Omental fat pad (tissue), 4 donors: ENCODE measurements around the gene PTMS. TPM values are rescaled to one million over a fixed set of nuclear protein-coding genes. Genes with fewer than 3 reads are reported as not detected.
"Not testable (repeated sequence)": the region's sequence is repeated elsewhere in the genome, so short reads cannot be mapped to it uniquely, and the experiment has no call there.

Experiments used
- ATAC-seq: fragments of 150-250 bp; one replicate; pipeline ENCODE4 v1.9.1; 2016; ENCODE audit warnings: mild to moderate bottlenecking, moderate library complexity; ENCODE audit not compliant: low FRiP score
- DNase-seq: peaks from one replicate; pipeline ENCODE4 v3.0.0-alpha.2; 2019; ENCODE audit warnings: low spot score
- total RNA-seq, 4 donors: library from RNA; depleted of rRNA; stranded (reverse); fragments of >200 nt; gene quantifications; one replicate each; pipeline ENCODE4 v1.1.0, GENCODE V29; 2016
- TF ChIP-seq, protein P1 (sequence below), 3 donors: fragments of 450-650 bp; IDR thresholded peaks; one replicate each; pipeline ENCODE4 v1.5.1; 2016 to 2017; ENCODE audit warnings: antibody characterized with exemption in 3 of 3, mild to moderate bottlenecking in 3 of 3, moderate library complexity in 2 of 3

The PTMS gene
- total RNA-seq, 4 donors from 2014 or later: 77.6 to 143 (median 113) TPM

DNA sequence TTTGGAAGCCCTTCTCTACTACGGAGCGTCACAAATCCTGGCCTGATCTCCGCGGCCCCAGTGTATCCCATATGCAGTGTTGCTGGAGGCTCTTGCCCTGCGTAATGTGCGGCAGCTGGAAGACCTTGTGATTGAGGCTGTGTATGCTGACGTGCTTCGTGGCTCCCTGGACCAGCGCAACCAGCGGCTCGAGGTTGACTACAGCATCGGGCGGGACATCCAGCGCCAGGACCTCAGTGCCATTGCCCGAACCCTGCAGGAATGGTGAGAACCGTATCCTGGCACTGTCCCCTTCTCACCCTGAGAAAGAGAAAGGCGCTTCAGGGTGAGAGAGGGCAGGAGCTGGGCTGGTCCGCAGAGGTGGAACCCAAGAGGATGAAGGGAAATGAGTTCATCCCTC is 37.0 kb upstream of the PTMS start:
- ATAC-seq: no peak
- TF ChIP-seq, protein P1, sequence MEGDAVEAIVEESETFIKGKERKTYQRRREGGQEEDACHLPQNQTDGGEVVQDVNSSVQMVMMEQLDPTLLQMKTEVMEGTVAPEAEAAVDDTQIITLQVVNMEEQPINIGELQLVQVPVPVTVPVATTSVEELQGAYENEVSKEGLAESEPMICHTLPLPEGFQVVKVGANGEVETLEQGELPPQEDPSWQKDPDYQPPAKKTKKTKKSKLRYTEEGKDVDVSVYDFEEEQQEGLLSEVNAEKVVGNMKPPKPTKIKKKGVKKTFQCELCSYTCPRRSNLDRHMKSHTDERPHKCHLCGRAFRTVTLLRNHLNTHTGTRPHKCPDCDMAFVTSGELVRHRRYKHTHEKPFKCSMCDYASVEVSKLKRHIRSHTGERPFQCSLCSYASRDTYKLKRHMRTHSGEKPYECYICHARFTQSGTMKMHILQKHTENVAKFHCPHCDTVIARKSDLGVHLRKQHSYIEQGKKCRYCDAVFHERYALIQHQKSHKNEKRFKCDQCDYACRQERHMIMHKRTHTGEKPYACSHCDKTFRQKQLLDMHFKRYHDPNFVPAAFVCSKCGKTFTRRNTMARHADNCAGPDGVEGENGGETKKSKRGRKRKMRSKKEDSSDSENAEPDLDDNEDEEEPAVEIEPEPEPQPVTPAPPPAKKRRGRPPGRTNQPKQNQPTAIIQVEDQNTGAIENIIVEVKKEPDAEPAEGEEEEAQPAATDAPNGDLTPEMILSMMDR (IDR thresholded peaks at IDR 0.05): no peak
- DNase-seq: no peak

DNA sequence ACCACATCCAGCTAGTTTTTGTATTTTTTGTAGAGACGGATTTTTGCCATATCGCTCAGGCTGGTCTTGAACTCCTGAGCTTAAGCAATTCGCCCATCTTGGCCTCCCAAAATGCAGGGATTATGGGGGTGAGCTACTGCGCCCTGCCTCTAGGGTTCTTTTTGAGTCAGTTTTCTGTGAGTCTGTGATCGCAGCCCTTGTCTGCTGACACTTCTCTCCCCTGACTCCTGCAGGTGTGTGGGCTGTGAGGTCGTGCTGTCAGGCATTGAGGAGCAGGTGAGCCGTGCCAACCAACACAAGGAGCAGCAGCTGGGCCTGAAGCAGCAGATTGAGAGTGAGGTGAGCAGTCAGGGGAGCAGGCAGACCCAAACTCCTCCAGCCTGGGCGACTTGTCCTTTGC is 36.0 kb upstream of the PTMS start:
- DNase-seq: no peak
- TF ChIP-seq, protein P1 (IDR thresholded peaks at IDR 0.05): no peak
- no peak for ATAC-seq

DNA sequence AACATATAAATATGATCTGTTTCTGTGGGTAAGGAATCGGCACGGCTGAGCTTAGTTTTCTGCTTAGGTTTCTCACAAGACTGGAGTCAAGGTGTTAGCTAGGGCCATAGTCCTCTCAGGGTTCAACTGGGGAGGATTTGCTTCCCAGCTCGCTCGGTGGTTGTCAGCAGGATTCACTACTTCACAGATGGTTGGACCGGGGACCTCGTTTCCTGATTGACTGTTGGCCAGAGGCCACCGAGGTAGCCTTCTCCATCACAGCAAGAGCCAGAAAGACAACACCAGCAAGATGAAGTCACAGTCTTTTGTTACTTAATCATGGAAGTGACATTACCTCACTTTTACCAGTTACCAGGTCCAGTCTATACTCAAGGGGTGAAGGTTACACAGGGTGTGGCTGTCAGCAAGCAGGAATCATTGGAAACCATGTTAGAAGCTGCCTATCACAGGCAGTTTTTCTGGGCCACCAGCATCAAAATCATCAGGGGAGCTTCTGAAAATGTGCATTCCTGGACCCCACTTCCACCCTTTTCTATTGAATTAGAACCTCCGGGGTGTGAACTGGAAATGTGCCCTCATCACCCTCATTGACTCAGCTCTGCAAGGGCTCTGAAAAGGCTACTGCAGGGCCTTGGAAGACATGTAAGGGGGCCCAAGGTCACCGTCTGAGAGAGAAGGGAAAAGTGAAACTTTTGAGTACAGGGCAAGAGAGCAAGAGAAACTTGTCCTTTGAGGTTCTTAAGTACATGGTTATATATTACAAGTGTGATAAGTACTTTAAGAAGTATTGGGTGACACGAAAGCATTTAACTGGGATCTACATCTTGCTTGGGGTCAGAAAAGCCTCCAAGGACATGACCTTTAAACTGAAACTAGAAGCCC is 31.4 kb upstream of the PTMS start:
- TF ChIP-seq, protein P1 (IDR thresholded peaks at IDR 0.05): no peak
- DNase-seq: no peak
- no peak for ATAC-seq

DNA sequence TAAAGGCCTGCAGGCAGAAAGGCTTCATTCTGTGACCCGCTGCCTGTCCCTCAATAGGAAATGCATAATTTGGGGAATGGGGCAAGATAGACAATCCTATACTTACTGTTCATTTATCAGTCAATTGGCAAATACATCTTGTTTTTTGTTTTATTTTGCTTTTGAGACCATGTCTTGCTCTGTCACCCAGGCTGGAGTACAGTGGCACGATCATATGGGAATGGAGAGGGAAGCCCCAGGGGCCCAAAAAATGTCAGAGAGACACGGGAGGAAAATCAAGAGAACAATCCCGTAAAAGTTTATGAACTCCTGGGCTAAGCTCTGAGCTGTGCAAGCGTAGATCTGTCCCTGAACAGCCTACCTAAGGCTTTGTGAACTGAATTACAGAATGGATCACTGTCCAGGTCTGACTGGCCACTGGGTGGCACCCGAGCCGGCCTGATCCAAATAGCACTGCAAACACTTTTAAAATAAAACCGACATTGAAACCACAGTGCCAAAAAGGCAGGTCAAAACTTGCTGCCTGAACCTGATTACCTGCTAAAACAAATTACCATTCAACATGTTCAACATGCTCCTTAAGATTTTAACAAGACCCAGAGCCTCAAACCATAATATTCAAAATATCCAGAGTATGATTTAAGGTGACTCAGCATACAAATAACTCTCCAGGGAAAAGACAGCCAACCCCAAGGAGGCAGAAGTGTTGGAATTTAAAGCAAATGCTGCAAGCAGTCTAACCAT is 30.5 kb upstream of the PTMS start:
- peak; percentile 90 for ATAC-seq
- TF ChIP-seq, protein P1 (IDR thresholded peaks at IDR 0.05): no peak
- DNase-seq: peak; percentile 29

DNA sequence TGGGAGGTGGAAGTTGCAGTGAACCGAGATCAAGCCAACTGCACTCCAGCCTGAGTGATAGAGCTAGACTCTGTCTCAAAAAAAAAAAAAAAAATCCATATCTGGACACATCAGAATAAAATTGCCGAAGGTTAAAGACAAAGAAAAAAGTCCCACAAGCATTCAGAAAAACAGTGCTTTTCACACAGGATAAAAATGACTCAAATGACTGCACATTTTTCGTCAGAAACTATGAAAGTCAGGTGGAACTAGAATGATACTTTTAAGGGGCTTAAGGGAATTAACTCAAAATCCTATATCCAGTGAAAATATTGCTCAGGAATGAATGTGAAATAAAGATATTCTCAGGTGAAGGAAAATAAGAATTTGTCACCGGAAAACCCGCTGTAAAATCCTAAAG is 29.4 kb upstream of the PTMS start:
- DNase-seq: no peak
- TF ChIP-seq, protein P1 (IDR thresholded peaks at IDR 0.05): no peak
- ATAC-seq: no peak

DNA sequence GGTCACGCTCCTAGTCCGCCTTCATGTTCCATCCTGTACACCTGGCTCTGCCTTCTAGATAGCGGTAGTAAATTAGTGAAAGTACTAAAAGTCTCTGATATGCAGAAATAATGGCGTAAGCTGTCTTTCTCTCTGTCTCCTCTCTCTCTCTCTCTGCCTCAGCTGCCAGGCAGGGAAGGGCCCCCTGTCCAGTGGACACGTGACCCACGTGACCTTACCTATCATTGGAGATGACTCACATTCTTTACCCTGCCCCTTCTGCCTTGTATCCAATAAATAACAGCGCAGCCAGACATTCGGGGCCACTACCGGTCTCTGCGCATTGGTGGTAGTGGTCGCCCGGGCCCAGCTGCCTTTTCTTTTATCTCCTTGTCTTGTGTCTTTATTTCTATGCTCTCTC is 24.1 kb upstream of the PTMS start:
- not testable (repeated sequence) for DNase-seq, ATAC-seq

DNA sequence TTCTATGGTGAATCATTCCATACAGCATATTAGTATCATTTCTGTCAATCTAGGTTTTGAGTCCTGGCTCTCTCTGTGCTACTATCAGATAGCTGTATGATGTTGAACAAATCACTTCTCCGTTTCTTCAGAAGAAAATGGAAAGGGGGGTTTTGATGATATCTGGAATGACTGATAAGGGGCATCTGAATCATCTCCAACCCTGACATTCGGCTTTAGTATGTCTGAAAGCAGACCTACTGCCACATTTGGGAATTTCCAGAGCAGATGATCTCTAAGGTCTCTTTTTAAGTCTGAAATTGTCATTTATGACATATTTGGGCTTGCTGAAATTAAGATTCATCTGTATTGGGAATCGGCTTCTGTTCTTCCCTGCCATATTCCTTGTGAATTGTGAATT is 23.3 kb upstream of the PTMS start:
- DNase-seq: no peak
- no peak for ATAC-seq
- TF ChIP-seq, protein P1 (IDR thresholded peaks at IDR 0.05): no peak

DNA sequence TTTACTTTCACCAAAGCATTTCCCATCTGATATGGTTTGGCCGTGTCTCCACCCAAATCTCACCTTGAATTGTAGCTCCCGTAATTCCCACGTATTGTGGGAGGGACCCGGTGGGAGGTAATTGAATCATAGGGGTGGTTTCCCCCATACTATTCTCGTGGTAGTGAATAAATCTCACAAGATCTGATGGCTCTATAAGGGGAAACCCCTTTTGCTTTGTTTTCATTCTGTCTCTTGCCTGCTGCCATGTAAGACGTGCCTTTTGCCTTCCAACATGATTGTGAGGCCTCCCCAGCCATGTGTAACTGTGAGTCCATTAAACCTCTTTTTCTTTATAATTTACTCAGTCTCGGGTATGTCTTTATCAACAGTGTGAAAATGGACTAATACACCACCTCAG is 22.9 kb upstream of the PTMS start:
- not testable (repeated sequence) for DNase-seq, ATAC-seq
